Right cardiac atrium (tissue), 5 donors: ENCODE data around the gene PANK2. TPM values are rescaled to one million over a fixed set of nuclear protein-coding genes. Genes with fewer than 3 reads are reported as not detected.

Experiments
- ATAC-seq, 2 donors: fragments of 200-7000 bp; cut with Tn5 transposase; one replicate each; pipeline versions ENCODE4 v1.8.0 to v1.9.1; 2020; ENCODE audit warnings: moderate library complexity in 2 of 2, mild to moderate bottlenecking in 1 of 2
- DNase-seq, 3 donors: peaks; one replicate each; pipeline ENCODE4 v3.0.0-alpha.2; 2020
- H3K27ac ChIP-seq: one replicate; pipeline ENCODE4 v1.5.1; 2013; ENCODE audit warnings: mild to moderate bottlenecking, low read length, control low read depth, moderate library complexity
- H3K27me3 ChIP-seq: one replicate; pipeline ENCODE4 v1.6.1; 2013; ENCODE audit not compliant: control insufficient read depth, insufficient read depth
- H3K4me1 ChIP-seq: one replicate; pipeline ENCODE4 v1.6.1; 2013; ENCODE audit warnings: low read length; ENCODE audit not compliant: control insufficient read depth, insufficient read depth
- H3K4me3 ChIP-seq: one replicate; pipeline ENCODE4 v1.5.1; 2013; ENCODE audit warnings: low read length, control low read depth
- H3K9me3 ChIP-seq: one replicate; pipeline ENCODE4 v1.6.1; 2013; ENCODE audit warnings: low read length; ENCODE audit not compliant: control insufficient read depth
- WGBS: extraction: QIAGEN DNeasy Blood & Tissue Kit; methylation state at CpG from one replicate; pipeline ENCODE4 v1.1.7; 2013; 5-methylcytosine and 5-hydroxymethylcytosine counted together
- intact Hi-C, 4 donors: fragments of 100-400 bp; cut with DNase I; formaldehyde crosslinking; loops; one replicate each; pipeline versions ENCODE4 v1.11.0 to v1.14.0; 2022 to 2023
- polyA plus RNA-seq: library from polyadenylated mRNA; stranded (reverse); fragments of 200-250 nt; gene quantifications from one replicate; pipeline ENCODE4 v1.2.3, GENCODE V29; 2013
- total RNA-seq, 4 donors: library from RNA; stranded (reverse); fragmentation: NEBNext Ultra II Directional; extraction: Animal tissue kit (Norgen Biotek cat#: 25700); gene quantifications; one replicate each; pipeline ENCODE4 v1.2.1, GENCODE V29; 2021
- donor health status: healthy with polysubstance abuse.
- donor health status: DM: no; HTN: yes; CAD: no.
- donor health status: DM: no; HTN: no; CAD: no.
- donor health status: DM: no; HTN: yes; CAD: no; lungs with severe emphysema.
- donor health status: DM: yes; HTN: yes; CAD: no.

Gene PANK2
- total and polyA plus RNA-seq, 5 donors = 16.2 to 24.4 (median 23.1) TPM

GRCh38 chr20:3854462-3854871 is 34.7 kb upstream of the PANK2 start:
- no peak overlapping the region for H3K27ac ChIP-seq
- intact Hi-C loops = loop anchor here in 1 of 4 donors (10.0 kb wide), 1 partner anchor 170 kb away; the partner anchor contains the start of gene ADAM33
- ATAC-seq (peak; percentile 45 to 52), DNase-seq (no peak)
- H3K4me3 ChIP-seq = no peak overlapping the region
- 72% methylated on average over 4 of the region's 4 CpGs for WGBS
- no peaks in the 10 kb centered on the region for H3K27me3 ChIP-seq
- no peaks in the 10 kb centered on the region for H3K4me1 ChIP-seq
- H3K9me3 ChIP-seq = no peaks in the 10 kb centered on the region

DNA sequence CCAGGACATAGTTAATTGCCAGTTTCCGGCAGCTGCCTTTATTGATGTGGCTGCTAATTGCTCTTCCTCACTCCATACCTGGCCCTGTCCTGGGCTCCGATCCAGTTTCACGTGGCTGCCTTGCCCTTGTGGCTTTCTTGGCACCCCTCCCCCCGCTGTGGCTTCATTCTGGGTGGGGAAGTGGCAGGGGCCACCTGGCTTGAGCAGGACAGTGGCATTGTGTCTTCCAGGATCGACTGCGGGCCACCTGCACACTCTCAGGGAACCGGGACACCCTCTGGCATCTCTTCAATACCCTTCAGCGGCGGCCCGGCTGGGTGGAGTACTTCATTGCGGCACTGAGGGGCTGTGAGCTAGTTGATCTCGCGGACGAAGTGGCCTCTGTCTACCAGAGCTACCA is 31.8 kb upstream of the PANK2 start:
- DNase-seq = no peak
- ATAC-seq = no peak
- intact Hi-C loops = loop anchor here in 1 of 4 donors (10.0 kb wide), 1 partner anchor 173 kb away; the partner anchor contains the start of gene ADAM33
- Histone ChIP-seq H3K4me1 (no peaks in the 10 kb centered on the region), H3K4me3 (no peak overlapping the region), H3K27ac (no peak overlapping the region), H3K27me3 (no peaks in the 10 kb centered on the region), H3K9me3 (no peaks in the 10 kb centered on the region)
- 78% methylated on average over 14 of the region's 14 CpGs for WGBS

DNA sequence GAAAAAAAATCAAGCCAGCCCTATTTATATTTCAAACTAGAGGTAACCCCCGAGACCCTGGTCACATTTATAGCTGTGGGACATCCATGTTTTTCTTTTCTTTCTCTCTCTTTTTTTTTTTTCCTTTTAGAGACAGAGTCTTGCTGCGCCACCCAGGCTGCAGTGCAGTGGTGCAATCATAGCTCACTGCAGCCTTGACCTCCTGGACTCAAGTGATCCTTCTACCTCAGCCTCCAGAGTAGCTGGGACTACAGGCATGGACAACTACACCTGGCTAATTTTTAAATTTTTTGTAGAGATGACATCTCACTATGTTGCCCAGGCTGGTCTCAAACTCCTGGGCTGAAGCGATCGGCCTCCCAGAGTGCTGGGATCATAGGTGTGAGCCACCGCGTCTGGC is 30.5 kb upstream of the PANK2 start:
- no peak for DNase-seq
- WGBS = 93% methylated on average over 6 of the region's 6 CpGs
- no peaks in the 10 kb centered on the region for H3K4me1 ChIP-seq
- H3K27ac ChIP-seq = no peak overlapping the region
- H3K9me3 ChIP-seq = no peaks in the 10 kb centered on the region
- H3K27me3 ChIP-seq = no peaks in the 10 kb centered on the region
- intact Hi-C loops = loop anchor here in 1 of 4 donors (10.0 kb wide), 1 partner anchor 174 kb away; the partner anchor contains the start of gene ADAM33
- ATAC-seq = no peak
- no peak overlapping the region for H3K4me3 ChIP-seq

DNA sequence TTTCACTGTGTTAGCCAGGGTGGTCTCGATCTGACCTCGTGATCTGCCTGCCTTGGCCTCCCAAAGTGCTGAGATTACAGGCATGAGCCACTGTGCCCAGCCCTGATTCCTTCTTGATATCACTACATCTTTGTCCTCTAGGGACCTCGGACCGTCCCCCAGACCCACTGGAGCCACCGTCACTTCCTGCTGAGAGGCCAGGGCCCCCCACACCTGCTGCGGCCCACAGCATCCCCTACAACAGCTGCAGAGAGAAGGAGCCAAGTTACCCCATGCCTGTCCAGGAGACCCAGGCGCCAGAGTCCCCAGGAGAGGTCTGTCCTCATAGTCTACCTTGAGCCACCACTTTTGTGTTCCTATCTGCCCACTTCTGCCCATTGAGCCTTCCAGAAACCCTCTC is 28.0 kb upstream of the PANK2 start:
- no peaks in the 10 kb centered on the region for H3K9me3 ChIP-seq
- no peak overlapping the region for H3K4me3 ChIP-seq
- no peaks in the 10 kb centered on the region for H3K27me3 ChIP-seq
- no peaks in the 10 kb centered on the region for H3K4me1 ChIP-seq
- intact Hi-C loops = no loop called here
- DNase-seq (no peak), ATAC-seq (no peak)
- H3K27ac ChIP-seq = no peak overlapping the region
- WGBS = 95% methylated on average over 7 of the region's 7 CpGs

- H3K4me1 ChIP-seq = no peaks in the 10 kb centered on the region
- ATAC-seq = no peak
- H3K9me3 ChIP-seq = no peaks in the 10 kb centered on the region
- intact Hi-C loops = no loop called here
- no peak overlapping the region for H3K27ac ChIP-seq
- no peak overlapping the region for H3K4me3 ChIP-seq
- no peak for DNase-seq
- no peaks in the 10 kb centered on the region for H3K27me3 ChIP-seq
- 97% methylated on average over 1 of the region's 1 CpG for WGBS
These were observed 26.9 kb upstream of the PANK2 start for GRCh38 chr20:3862333-3862732.

GRCh38 chr20:3863317-3863716 is 25.9 kb upstream of the PANK2 start:
- no peaks in the 10 kb centered on the region for H3K27me3 ChIP-seq
- WGBS = 83% methylated on average over 7 of the region's 7 CpGs
- ATAC-seq (no peak), DNase-seq (no peak)
- H3K4me1 ChIP-seq = no peaks in the 10 kb centered on the region
- no peak overlapping the region for H3K27ac ChIP-seq
- intact Hi-C loops = no loop called here
- no peaks in the 10 kb centered on the region for H3K9me3 ChIP-seq
- H3K4me3 ChIP-seq = no peak overlapping the region

- Histone ChIP-seq H3K9me3 (no peaks in the 10 kb centered on the region), H3K4me1 (no peaks in the 10 kb centered on the region), H3K27ac (no peak overlapping the region), H3K27me3 (no peaks in the 10 kb centered on the region), H3K4me3 (no peak overlapping the region)
- DNase-seq (no peak), ATAC-seq (no peak)
- intact Hi-C loops = no loop called here
- 74% methylated on average over 5 of the region's 5 CpGs for WGBS
These were observed 24.7 kb upstream of the PANK2 start for GRCh38 chr20:3864518-3864917.

GRCh38 chr20:3865152-3865886 is 23.9 kb upstream of the PANK2 start:
- H3K27ac ChIP-seq = no peak overlapping the region
- ATAC-seq (no peak), DNase-seq (peak in 1 of 3 donors; percentile 61)
- WGBS = 86% methylated on average over 14 of the region's 14 CpGs
- intact Hi-C loops = no loop called here
- H3K27me3 ChIP-seq = no peaks in the 10 kb centered on the region
- no peaks in the 10 kb centered on the region for H3K4me1 ChIP-seq
- no peak overlapping the region for H3K4me3 ChIP-seq
- H3K9me3 ChIP-seq = no peaks in the 10 kb centered on the region

DNA sequence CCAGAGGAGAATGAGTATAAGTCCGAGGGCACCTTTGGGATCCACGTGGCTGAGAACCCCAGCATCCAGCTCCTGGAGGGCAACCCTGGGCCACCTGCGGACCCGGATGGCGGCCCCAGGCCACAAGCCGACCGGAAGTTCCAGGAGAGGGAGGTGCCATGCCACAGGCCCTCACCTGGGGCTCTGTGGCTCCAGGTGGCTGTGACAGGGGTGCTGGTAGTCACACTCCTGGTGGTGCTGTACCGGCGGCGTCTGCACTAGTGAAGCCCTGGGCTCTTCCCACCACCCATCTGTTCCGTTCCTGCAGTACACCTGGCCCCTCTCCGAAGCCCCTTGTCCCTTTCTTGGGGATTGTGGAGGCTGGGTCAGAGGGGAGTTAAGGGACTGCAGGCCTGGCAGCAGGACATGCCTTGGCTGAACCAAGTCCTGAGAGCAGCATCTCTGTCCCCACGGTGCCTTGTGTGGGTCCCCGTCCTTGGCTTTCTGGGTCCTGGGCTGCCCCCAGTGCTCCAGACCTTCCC is 23.2 kb upstream of the PANK2 start:
- intact Hi-C loops = no loop called here
- ATAC-seq = no peak
- H3K27ac ChIP-seq = no peak overlapping the region
- H3K27me3 ChIP-seq = no peaks in the 10 kb centered on the region
- H3K4me3 ChIP-seq = no peak overlapping the region
- no peaks in the 10 kb centered on the region for H3K9me3 ChIP-seq
- no peak for DNase-seq
- 91% methylated on average over 14 of the region's 14 CpGs for WGBS
- no peaks in the 10 kb centered on the region for H3K4me1 ChIP-seq

DNA sequence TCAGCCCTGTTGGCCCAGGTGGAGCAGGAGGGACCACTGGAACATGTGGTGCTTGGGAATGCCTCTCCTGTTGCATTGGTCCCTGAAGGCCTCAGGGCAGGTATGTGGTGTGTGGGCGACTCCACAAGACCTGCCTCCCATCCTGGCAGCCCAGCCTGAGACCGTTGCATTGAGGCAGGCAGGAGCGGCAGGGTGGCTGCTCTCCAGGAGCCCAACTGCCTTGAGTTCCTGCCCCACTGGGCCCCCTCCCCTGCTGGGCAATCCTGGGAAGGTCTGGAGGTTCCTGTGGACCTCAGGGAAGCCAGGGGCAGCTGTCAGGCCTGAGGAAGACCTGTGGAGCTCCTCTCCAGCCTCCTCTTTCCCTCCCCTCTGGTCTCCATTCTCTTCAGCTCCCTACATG is 22.7 kb upstream of the PANK2 start:
- no peaks in the 10 kb centered on the region for H3K4me1 ChIP-seq
- intact Hi-C loops = no loop called here
- H3K9me3 ChIP-seq = no peaks in the 10 kb centered on the region
- DNase-seq (no peak), ATAC-seq (no peak)
- H3K27ac ChIP-seq = no peak overlapping the region
- no peaks in the 10 kb centered on the region for H3K27me3 ChIP-seq
- WGBS = 83% methylated on average over 3 of the region's 3 CpGs
- H3K4me3 ChIP-seq = no peak overlapping the region

- Histone ChIP-seq H3K4me1 (no peaks in the 10 kb centered on the region), H3K4me3 (no peak overlapping the region), H3K27me3 (no peaks in the 10 kb centered on the region), H3K27ac (no peak overlapping the region), H3K9me3 (no peaks in the 10 kb centered on the region)
- DNase-seq = no peak
- 59% methylated on average over 2 of the region's 2 CpGs for WGBS
- intact Hi-C loops = no loop called here
- ATAC-seq = no peak
These were observed 21.4 kb upstream of the PANK2 start for GRCh38 chr20:3867802-3868201.
